GM19240 (cell line): ENCODE results near the gene RABL6.

Source experiments
- DNase-seq: peaks from one replicate; pipeline ENCODE4 v3.0.0; 2011; ENCODE audit warnings: low spot score; ENCODE audit not compliant: insufficient read length

Gene RABL6

GRCh38 chr9:136814725-136815421 lies 7.1 kb downstream of the RABL6 start:
- DNase-seq, result no peak

GRCh38 chr9:136815422-136815782 lies 7.7 kb downstream of the RABL6 start:
- DNase-seq, result no peak

GRCh38 chr9:136820971-136821825 lies 13.4 kb downstream of the RABL6 start:
- no peak for DNase-seq

GRCh38 chr9:136821826-136822544 lies 14.2 kb downstream of the RABL6 start:
- no peak for DNase-seq

- DNase-seq, result no peak
Measured at GRCh38 chr9:136823136-136824046, 15.6 kb downstream of the RABL6 start.

- no peak for DNase-seq
Measured at GRCh38 chr9:136824496-136825225, 16.9 kb downstream of the RABL6 start.

- DNase-seq, result no peak
Measured at GRCh38 chr9:136825295-136826187, 17.8 kb downstream of the RABL6 start.

- DNase-seq, result no peak
Measured at GRCh38 chr9:136826188-136826541, 18.4 kb downstream of the RABL6 start.

GRCh38 chr9:136826703-136827582 lies 19.2 kb downstream of the RABL6 start:
- no peak for DNase-seq

GRCh38 chr9:136827794-136828473 lies 20.2 kb downstream of the RABL6 start:
- DNase-seq, result no peak

GRCh38 chr9:136828474-136829140 lies 20.9 kb downstream of the RABL6 start:
- DNase-seq, result no peak

- DNase-seq, result no peak
Measured at GRCh38 chr9:136829412-136829811, 21.7 kb downstream of the RABL6 start.

GRCh38 chr9:136829981-136830885 lies 22.5 kb downstream of the RABL6 start:
- no peak for DNase-seq

- no peak for DNase-seq
Measured at GRCh38 chr9:136831002-136831719, 23.4 kb downstream of the RABL6 start.

GRCh38 chr9:136831720-136832104 lies 24.0 kb downstream of the RABL6 start:
- no peak for DNase-seq

- DNase-seq, result no peak
Measured at GRCh38 chr9:136832581-136832980, 24.8 kb downstream of the RABL6 start.
